ENCODE data around the gene STXBP6. TPM values are rescaled to one million over a fixed set of nuclear protein-coding genes. Genes with fewer than 3 reads are reported as not detected.
A peak's percentile ranks its signal among the peaks of the same experiment; 100 is the strongest.

Gene STXBP6
- total and polyA plus RNA-seq, 8 donors = 17.2 to 54.1 (median 47.1) TPM

GRCh38 chr14:24915958-24916595, 133.9 kb downstream of the STXBP6 start:
- ATAC-seq (no peak), DNase-seq (no peak)
- Histone ChIP-seq H3K9me3 (no peaks in the 10 kb centered on the region), H3K27me3 (no peaks in the 10 kb centered on the region), H3K4me3 (no peak overlapping the region), H3K4me1 (peaks cover 0 to 12% of the 10 kb centered on the region in 2 donors), H3K36me3 (no peaks in the 10 kb centered on the region), H3K27ac (no peak overlapping the region)
- intact Hi-C loops (cut with DNase I) = no loop called here
- TF ChIP-seq, protein P1, sequence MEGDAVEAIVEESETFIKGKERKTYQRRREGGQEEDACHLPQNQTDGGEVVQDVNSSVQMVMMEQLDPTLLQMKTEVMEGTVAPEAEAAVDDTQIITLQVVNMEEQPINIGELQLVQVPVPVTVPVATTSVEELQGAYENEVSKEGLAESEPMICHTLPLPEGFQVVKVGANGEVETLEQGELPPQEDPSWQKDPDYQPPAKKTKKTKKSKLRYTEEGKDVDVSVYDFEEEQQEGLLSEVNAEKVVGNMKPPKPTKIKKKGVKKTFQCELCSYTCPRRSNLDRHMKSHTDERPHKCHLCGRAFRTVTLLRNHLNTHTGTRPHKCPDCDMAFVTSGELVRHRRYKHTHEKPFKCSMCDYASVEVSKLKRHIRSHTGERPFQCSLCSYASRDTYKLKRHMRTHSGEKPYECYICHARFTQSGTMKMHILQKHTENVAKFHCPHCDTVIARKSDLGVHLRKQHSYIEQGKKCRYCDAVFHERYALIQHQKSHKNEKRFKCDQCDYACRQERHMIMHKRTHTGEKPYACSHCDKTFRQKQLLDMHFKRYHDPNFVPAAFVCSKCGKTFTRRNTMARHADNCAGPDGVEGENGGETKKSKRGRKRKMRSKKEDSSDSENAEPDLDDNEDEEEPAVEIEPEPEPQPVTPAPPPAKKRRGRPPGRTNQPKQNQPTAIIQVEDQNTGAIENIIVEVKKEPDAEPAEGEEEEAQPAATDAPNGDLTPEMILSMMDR (IDR thresholded peaks at IDR 0.05) = no peak

DNA sequence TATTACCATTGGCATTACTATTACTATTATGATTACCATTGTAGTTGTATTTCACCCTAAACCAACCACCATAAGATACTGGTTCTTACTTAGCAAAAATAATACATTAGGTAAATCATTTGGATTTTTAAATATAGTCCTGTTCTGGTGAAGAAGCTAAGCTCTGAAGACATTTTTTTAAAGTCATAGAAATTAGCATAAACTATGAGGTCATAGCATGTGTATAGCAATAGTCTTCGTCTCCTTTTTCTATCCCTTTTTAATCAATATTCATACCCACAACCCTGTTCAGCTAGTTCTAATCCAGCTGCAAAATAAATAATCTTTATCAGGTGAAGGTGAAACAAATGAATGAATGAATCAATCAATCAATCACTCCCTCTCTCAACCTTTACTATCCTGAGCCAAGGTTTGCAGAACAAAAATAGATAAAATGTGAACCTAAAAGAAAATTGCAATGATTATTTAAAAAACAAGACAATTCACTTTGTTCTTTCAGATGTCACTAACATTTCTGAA, 134.5 kb downstream of the STXBP6 start:
- H3K4me1 ChIP-seq = peaks cover 0 to 14% of the 10 kb centered on the region in 2 donors
- intact Hi-C loops (cut with DNase I) = no loop called here
- no peak for DNase-seq
- no peaks in the 10 kb centered on the region for H3K27me3 ChIP-seq
- no peak overlapping the region for H3K27ac ChIP-seq
- H3K9me3 ChIP-seq = no peaks in the 10 kb centered on the region
- ATAC-seq = no peak
- H3K36me3 ChIP-seq = no peaks in the 10 kb centered on the region
- no peak overlapping the region for H3K4me3 ChIP-seq
- TF ChIP-seq, protein P1 (IDR thresholded peaks at IDR 0.05) = no peak

DNA sequence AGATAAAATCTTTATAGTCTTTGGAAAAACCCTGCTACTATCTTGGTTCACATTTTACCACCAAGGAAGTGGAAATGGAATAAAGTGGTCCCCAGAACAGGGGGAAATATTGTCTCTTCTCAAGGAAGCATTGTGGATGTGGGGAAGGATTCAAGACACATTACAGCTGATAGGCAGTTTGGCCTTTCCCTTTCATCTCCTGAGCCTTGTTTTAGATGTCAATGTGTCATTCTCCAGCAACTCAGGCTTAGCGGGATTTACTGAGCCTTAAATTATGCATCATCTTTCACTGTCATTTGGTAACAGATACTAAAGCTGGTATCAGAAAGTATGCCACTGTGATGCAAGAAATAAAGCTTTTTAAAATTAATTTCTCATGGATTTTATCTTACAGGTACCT, 136.2 kb downstream of the STXBP6 start:
- H3K9me3 ChIP-seq = no peaks in the 10 kb centered on the region
- H3K36me3 ChIP-seq = no peaks in the 10 kb centered on the region
- DNase-seq = no peak
- H3K4me3 ChIP-seq = no peak overlapping the region
- TF ChIP-seq, protein P1 (IDR thresholded peaks at IDR 0.05) = no peak
- intact Hi-C loops (cut with DNase I) = no loop called here
- no peaks in the 10 kb centered on the region for H3K27me3 ChIP-seq
- no peak for ATAC-seq
- no peak overlapping the region for H3K27ac ChIP-seq
- peaks cover 0 to 11% of the 10 kb centered on the region in 2 donors for H3K4me1 ChIP-seq

GRCh38 chr14:24913021-24913420, 136.9 kb downstream of the STXBP6 start:
- TF ChIP-seq, protein P1 (IDR thresholded peaks at IDR 0.05) = no peak
- DNase-seq (no peak), ATAC-seq (no peak)
- Histone ChIP-seq H3K36me3 (no peaks in the 10 kb centered on the region), H3K27ac (no peak overlapping the region), H3K9me3 (no peaks in the 10 kb centered on the region), H3K4me3 (no peak overlapping the region), H3K27me3 (no peaks in the 10 kb centered on the region), H3K4me1 (peaks cover 0 to 10% of the 10 kb centered on the region in 2 donors)
- intact Hi-C loops (cut with DNase I) = no loop called here

DNA sequence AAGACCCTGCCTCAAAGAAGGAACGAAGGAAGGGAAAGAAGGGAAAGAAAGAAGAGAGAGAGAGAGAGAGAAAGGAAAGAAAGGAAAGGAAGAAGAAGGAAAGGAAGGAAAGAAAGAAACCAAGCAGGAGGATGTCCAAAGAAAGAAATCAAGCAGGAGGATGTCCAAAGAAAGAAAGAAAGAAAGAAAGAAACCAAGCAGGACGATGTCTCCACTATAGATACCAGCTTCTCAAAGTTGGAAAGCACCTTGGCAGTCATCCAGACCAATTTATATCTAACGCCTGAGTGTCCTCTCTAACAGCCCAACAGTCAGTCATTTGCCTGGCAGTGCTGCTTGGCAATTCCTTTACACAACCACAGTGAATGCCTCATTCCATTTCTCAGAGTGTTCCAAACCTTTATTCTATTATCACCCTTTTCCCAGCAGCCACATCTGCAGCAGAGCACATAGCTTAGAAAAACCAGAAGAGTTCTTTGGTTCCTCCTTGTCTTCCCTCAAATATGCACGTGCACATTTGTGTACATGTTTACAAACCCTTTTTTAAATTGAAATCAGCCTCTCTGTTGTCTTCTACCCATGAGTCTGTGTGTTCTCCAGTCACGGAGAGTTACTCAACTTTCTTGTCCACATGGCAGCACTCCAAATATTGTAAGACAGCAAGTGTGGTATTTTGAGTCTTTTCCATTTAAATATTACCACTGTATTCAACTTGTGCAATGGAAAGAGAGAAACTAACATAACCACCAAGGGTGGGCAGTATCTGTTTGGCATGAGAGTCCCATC, 138.4 kb downstream of the STXBP6 start:
- TF ChIP-seq, protein P1 (IDR thresholded peaks at IDR 0.05) = no peak
- H3K4me3 ChIP-seq = no peak overlapping the region
- H3K9me3 ChIP-seq = no peaks in the 10 kb centered on the region
- ATAC-seq (peak; percentile 74), DNase-seq (peak in 2 of 4 donors; percentile 65 to 72)
- no peaks in the 10 kb centered on the region for H3K36me3 ChIP-seq
- no peaks in the 10 kb centered on the region for H3K27me3 ChIP-seq
- H3K27ac ChIP-seq = no peak overlapping the region
- intact Hi-C loops (cut with DNase I) = no loop called here
- peaks cover 0 to 10% of the 10 kb centered on the region in 2 donors for H3K4me1 ChIP-seq
